Femur (tissue), 1 donor: ENCODE data around the gene AP1AR.
"Not testable (repeated sequence)": the region's sequence is repeated elsewhere in the genome, so short reads cannot be mapped to it uniquely, and the experiment has no call there.

Experiments used
- DNase-seq: peaks from one replicate; pipeline ENCODE4 v3.0.0-alpha.2; 2017

AP1AR gene, protein sequence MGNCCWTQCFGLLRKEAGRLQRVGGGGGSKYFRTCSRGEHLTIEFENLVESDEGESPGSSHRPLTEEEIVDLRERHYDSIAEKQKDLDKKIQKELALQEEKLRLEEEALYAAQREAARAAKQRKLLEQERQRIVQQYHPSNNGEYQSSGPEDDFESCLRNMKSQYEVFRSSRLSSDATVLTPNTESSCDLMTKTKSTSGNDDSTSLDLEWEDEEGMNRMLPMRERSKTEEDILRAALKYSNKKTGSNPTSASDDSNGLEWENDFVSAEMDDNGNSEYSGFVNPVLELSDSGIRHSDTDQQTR

DNA sequence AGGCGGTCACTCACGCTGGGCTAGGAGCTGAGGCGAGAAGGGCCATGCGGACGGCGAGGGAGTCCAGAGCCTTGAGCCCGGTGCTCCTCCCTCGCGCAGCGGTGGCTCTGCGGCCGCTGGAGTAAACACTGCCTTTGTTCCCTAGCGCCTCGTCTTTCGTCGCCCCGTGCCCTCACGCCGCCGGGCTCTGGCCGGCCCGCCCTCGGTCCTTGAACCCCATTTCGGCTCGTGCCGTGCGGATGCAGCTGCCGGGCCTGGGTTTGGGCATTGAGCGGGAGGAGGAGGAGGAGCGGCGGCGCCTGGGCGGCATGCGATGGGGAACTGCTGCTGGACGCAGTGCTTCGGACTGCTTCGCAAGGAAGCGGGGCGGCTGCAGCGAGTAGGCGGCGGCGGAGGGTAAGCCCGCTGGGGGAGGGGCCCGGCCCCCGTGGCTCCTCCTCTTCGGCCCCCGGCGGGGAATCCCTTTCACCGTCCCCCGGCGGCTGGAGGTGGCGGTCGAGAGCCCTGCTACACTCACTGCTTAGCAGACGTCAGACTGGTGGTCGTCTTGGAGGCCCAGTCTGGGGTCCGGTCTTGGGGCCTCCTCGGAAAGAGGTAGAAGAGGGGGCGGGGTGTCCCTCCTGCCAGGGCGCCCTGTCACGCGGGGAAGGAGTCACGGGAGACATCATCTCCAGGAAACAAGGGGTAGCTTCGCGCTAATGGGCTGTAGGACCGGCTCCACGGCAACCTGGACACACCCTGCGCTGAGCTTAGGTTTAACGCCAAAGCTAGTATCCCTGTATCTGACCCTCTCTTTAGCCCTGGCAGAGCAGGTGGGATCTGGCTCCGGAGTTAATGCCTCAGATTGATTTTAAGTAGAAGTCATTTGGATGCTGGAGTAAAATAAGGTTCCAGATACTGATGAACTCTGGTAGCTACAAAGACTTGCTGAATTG lies at the start of gene AP1AR:
Gene AP1AR, plus strand, starts transcription at position 9 of the 935 bp plus-strand sequence. Its CDS starts 305 bp downstream, at position 314.
- DNase-seq = peak; percentile 92

DNA sequence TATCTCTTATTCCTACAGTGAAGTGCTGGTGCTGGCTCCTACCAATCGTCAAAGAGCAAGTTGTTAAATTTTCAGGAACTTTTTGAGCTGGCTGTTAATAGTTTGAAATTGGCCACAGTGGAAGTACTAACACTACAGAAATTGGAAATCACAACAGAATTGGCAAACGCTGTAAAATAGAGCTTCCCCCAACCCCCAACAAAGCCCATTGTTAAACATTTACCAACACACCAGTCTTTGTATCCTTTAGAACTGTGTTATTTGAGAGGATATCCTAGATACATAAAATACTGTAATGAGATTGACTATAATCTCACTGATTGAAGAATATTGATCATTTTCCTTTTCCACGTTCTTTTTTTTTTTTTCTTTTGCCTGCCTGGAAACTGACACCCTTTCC lies 49.0 kb upstream of the AP1AR start:
- no peak for DNase-seq

DNA sequence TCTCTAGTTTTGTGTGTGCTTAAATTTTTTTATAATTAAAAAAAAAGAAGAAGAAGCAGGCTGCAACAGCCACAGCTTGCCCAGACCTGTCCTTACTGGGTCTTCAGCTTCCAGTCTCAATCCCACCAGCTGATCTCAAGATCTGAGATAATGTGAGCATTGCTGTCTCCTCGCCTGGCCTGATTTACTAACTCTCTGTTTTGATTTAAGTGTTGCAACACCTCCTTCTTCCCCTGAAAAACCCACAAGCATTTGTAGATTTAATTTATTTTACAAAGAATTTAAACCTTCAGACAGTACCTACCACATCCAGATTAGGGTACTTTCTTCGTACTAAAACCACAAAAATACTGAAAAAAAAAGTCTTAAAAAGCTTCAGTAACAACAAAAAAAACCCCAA lies 48.3 kb upstream of the AP1AR start:
- no peak for DNase-seq

DNA sequence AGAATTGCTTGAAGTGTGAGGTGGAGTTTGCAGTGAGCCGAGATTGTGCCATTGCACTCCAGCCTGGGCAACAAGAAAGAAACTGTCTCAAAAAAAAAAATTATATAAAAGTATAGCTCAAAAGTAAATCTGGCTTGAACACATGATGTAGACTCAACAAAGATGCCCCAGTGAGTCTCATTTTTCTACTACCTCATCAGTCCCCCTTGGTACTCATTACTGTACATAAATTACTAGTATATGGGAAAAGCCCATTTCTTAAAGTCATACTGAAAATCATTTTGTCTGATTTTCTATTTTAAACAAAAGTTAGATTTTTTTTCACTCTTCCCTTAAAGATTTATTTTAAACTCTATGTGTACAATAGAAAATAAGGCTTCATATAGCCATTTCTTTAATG lies 47.1 kb upstream of the AP1AR start:
- DNase-seq = no peak

DNA sequence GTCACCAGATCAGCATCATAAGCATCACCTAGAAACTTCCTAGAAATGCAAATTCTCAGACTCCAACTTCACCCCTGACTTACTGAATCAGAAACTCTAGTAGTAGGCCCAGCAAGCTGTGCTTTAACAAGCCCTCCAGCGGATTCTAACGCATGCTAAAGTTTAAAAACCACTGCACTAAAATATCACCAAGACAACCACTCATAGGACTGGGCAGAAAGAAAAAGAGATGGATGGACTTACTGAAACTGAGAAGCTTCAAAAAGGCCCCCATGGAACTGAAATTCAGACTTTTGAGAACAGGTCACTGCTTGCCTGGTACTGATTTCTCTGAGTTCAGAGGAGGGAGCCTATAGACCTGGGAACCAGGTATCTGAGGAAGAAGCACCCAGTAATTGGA lies 46.3 kb upstream of the AP1AR start:
- no peak for DNase-seq

DNA sequence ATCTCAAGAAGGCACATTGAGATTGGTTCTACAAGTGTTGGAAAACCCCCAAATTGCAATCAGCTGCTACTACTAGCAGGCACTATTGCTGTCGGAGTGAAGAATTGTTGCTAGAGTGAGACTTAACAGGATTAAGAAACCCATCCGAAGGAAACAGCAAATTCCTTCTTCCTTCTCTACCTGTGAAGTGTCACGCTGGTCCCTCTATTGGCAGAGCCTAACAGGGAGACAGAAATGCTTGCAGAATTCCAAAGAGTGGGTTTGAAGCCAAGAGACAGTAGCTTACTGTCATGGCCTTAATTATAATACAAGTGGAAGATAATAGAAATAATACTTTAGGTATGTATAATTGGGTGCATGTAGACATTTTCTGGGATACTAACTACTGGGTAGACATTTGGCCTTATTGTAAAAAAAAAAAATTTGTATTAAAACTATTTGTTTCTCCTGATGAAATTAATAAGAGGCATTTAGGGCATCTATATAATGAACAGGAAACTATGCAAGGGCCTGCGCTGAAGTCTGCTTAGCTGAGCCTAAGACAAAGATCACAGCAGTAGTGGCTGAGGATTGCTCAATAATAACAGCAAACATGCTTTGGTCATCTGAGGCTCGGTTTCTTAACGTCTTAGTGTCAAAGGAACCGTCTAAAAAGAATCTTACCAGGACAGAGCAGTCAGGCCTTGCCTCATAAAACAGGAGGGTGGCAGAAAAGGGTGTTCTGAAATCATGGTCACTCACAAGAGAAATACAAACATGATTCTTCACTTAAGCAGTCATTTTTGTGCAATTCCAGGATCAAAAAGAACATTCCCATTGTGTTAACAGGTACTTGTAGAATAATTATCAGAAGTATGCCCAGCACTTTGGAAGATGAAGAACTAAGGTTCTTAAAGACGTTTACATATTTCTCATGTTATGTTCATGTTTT lies 45.6 kb upstream of the AP1AR start:
- DNase-seq = no peak

DNA sequence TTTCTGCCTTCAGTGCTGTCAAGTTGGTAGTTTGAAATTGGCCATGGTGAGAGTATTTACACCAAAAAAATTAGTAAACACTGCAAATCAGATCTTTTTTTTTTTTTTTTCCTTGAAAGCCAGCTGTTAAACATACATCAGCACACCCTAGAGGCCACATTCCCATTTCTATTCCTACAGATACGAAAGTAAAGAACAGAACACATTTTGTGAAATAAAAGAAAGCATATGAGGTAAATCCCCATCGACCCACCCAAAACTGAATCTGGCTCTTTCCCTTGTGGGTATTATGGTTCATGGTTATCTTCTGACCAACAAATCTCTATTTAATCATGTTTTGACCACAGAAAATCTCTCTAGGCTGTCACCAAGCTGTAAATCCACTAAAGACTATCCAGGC lies 41.8 kb upstream of the AP1AR start:
- DNase-seq = no peak

DNA sequence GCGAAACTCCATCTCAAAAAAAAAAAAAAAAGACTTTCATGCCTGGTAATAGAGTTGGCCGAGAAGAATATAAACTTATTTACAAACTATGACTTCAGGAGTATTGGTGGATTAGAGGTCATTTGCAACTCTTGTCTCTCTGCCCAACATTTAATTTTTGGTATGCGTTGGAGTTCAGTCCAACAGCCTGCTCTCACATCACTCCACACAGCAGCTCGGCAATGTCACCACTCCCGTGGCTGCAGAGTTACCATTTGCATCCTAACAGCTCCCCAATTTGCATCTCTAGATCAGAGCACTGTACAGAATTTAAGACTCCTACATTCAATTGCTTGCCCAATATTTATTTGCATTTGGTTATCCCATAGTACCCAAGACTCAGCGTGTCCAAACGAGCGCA lies 40.9 kb upstream of the AP1AR start:
- no peak for DNase-seq

DNA sequence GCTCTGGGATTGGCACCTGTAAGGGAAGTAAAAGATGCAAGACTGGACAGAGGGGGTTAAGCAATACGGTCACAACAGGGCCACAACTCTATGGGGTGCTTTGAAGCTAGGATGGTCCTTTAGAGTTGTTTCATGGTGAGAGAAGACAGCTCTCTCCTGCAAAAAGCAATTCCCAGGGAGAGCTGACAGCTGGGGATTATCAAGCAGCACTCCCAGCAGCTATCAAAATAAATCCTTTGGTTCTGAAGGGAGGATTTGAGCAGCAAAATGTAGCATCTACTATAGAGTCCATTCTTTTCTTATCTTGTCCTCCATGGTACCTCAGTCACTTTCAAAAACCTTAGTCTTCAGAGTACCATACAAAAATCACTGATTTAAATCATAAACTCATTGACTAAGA lies 35.1 kb upstream of the AP1AR start:
- DNase-seq = no peak

DNA sequence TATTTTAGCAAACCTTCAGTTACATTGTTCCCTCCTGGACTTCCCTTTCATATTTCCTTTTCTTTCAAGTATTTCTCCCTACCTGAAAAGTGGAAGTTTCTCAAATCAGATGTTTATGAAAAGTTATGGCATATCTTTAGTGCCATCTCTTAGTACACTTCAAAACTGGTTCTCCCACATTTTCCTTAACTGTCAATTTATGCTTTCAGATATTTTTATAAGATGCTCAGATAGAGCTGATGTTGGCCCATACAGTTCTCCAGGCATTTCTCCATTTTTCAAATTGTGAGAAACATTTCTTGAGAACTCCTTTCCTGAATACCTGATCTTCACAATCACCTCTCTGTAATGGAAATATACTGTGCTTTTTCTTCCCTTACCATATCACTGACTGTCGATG lies 32.5 kb upstream of the AP1AR start:
- DNase-seq = no peak

DNA sequence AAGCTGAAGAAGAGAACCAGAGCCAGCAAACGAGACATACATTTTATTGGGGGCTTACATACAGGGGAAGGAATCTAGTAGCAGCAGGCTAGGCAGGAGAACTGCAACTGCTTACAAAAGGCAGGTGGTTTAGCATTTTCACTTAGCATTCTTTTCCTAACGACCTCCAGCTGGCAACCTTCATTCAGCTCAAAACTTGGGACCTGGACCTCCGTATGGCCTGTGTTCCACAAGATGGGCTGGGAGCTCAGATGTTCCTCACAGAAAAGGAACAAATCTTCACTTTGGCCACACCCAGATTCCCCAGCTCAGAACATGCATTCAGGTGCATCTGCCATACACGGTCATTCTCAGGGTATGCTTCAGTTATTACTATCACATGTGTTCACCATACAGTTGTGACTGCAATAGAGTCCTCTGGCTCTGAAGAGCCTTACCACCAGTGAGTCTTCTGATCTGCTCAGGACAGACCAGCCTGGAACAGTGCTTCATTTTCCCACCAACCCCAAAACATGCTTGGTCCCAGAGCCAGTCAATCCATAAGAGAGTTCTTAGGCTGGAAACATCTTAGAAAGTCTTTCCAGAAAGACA lies 29.6 kb upstream of the AP1AR start:
- DNase-seq = no peak

DNA sequence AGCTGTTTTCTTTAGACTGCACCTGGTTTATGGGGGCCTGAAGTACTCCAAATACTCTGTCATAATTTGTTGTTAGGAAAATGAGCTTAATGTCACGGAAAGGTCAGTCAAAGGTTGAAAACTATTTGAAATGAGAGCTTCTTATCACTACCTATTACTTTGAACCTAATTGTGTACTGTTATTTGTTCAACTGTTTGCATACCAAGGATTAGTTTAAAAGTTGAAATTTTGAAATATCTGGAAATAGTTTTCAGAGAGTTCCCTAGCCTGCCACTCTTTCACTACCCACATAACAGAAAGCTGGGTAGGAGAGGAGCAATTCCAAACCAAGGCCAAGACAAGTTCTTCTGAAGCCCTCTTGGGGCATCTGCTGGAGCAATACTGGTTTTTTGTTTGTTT lies 28.0 kb upstream of the AP1AR start:
- no peak for DNase-seq

DNA sequence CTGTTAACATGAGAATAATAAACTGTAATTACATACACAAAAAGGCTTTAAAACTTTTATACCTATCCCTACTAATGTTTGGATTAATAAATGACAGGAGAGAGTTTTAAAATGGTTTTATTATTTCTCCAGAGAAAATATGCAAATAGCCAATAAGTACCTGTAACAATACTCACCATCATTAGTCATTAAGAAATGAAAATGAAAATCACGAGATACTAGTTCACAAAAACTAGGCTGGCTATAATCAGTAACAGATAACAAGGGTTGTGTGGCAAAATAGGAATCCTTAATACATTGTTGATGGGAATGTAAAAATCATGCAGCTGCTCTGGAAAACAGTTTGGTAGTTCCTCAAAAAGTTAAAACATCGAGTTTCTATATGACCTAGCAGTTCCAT lies 25.2 kb upstream of the AP1AR start:
- no peak for DNase-seq

DNA sequence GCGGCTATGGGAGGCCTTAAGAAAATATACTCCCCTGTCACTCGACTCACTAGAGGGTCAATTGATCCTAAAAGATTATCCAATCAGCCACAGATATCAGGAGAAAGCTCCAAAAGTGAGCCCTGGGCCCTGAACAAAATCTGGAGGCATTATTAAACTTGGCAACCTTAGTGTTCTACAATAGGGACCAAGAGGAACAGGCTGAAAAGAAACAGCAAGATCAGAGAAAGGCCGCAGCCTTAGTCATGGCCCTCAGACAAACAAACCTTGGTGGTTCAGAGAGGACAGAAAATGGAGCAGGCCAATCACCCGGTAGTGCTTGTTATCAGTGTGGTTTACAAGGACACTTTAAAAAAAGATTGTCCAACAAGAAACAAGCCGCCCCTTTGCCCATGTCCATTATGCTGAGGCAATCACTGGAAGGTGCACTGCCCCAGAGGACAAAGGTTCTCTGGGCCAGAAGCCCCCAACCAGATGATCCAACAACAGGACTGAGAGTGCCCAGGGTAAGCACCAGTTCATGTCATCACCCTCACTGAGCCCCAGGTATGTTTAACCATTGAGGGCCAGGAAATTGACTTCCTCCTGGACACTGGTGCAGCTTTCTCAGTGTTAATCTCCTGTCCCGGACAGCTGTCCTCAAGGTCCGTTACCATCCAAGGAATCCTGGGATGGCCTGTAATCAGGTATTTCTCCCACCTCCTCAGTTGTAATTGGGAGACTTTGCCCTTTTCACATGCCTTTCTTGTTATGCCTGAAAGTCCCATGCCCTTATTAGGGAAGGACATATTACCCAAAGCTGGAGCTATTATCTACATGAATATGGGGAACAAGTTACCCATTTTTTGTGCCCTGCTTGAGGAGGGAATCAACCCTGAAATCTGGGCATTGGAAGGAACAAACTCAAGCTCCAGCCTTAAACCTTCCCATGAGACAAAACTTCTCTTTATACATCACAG lies 23.2 kb upstream of the AP1AR start:
- DNase-seq = not testable (repeated sequence)

DNA sequence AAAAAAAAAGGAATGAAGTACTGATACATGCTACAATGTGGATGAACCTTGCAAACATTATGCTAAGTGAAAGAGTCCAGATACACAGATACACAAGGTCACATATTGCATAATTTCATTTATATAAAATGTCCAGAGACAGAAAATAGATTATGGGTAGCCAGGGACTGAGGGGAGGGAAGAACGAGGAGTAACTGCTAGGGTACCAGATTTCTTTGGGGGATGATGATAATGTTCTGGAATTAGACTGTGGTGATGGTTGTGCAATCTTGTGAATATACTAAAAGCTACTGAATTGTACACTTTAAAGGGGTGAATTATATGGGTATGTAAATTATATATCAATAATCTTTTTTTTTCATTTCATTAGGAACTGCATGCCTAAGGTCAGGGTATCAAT lies 20.8 kb upstream of the AP1AR start:
- DNase-seq = no peak

DNA sequence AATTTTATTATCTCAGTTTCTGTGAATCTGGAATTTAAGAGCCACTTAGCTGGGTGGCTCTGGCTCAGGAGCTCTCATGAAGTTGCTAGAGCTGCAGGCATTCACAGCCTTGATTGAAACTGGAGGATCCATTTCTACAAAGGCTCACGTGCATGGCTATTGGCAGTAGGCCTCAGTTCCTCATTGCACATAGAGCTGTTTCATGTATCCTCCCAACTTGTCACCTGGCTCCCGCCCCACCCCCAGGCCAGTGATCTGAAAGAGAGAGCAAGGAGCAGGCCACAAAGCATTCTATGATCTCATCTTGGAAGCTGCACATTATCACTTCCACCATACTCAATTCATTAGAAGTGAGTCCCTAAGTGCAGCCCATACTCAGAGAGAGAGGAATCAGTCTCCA lies 18.5 kb upstream of the AP1AR start:
- DNase-seq = no peak

DNA sequence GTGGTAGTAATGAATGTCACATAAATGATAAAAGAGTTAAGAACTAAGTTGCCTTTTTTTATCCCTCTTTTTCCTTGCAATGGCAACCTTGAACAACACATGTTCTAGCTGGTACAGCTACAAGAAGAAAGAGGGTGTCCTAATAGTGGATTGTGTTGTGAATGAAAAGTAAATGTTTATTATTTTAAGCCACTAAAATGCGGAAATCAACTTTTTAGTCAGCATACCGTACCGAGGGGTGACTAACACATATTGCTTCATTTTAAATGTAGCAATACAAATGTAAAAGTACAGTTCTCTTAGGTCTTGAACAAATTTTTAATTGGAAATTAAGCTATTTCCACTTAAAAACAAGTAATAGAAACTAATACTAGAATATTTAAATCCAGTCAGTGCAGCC lies 17.7 kb upstream of the AP1AR start:
- DNase-seq = no peak

DNA sequence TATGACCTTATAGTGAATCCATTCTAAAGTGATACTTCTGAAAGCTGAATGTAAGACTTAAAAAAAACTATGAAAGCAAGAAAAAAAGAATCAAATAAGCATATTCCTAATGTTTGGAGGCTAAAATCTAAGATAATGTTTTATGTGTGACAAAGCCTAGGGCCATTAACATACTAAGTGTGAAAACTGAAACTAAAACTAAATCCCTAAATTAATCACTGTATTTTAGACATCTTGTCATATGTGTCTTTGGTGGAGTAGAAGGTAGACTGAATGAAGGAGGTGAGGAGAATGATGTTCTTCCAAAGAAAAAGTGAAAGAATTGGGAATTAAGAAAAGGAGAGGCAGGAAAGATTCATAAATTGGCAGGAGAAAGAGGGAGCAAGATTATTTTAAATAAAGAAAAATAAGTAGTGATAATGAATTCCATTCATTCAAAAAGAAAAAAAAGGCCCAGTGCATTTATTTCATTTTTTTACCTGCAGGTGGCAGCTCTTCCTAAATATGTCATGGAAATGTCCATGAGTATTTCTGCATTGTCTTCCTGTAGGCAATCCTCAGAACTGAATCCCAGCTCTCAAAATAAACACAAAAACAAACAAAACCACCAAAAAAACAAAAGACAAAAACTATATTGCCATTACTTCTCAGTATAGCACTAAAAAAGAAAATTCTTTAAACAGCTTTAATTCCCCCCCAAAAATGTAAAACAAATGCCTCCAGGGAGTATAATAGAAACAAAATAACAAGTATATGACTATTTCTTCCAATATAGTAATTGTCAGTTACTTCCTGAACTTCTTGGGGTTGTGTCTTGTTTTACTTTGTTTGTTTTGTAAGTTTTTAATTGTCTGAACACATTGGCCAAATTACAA lies 17.0 kb upstream of the AP1AR start:
- no peak for DNase-seq

DNA sequence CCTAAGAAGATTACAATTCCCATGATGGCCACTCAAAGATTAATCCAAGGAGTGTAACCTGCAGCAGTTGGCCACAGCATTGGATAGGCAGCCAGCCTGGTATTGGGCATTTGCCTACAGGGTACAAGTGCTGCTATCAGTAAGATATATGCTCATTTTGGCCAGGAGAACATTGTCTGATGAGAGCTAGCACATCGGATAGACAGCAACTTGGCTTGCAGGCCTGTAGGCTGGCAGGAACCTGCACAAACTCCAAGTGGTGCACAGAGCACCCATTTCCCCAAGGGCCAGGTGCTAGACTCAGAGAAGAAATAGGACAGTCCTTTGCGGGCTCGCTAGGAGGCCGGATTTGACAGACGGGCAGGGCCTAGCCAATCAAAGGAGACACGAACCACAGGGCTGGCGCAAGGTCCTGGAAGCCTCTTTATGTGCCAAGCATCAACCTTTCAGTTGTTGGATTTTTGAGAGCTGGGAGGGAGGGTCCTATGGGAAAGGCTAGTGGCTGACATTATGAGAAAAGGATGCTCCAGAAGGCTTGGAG lies 11.7 kb upstream of the AP1AR start:
- no peak for DNase-seq
